DMS79 (cell line): ENCODE measurements around the gene MS4A12.
"Not testable (repeated sequence)": the region's sequence is repeated elsewhere in the genome, so short reads cannot be mapped to it uniquely, and the experiment has no call there.

Source experiments
- DNase-seq: peaks from one replicate; lab custom pipeline; 2025; lab: John Stamatoyannopoulos, UW

The MS4A12 gene

GRCh38 chr11:60492488-60493009 lies at the start of gene MS4A12:
Gene MS4A12, plus strand, starts transcription at chr11:60492778. Its CDS starts 4,541 bp downstream, at chr11:60497319.
- DNase-seq, result no peak

GRCh38 chr11:60447070-60447469 lies 45.5 kb upstream of the MS4A12 start:
- DNase-seq, result no peak

GRCh38 chr11:60447846-60448245 lies 44.7 kb upstream of the MS4A12 start:
- DNase-seq, result no peak

GRCh38 chr11:60451185-60451584 lies 41.4 kb upstream of the MS4A12 start:
- DNase-seq, result not testable (repeated sequence)

- DNase-seq, result no peak
These were observed 38.4 kb upstream of the MS4A12 start for GRCh38 chr11:60454212-60454611.

GRCh38 chr11:60455531-60456042 lies 37.0 kb upstream of the MS4A12 start, which contains the start of gene MS4A1:
Gene MS4A1, plus strand, starts transcription at chr11:60455847. Its CDS starts 6,528 bp downstream, at chr11:60462375.
- DNase-seq, result no peak

- no peak for DNase-seq
These were observed 35.0 kb upstream of the MS4A12 start for GRCh38 chr11:60457576-60457975.

- no peak for DNase-seq
These were observed 33.2 kb upstream of the MS4A12 start for GRCh38 chr11:60459345-60459744.

GRCh38 chr11:60468829-60469228 lies 23.7 kb upstream of the MS4A12 start:
- DNase-seq, result no peak

- DNase-seq, result no peak
These were observed 22.9 kb upstream of the MS4A12 start for GRCh38 chr11:60469723-60470122.

GRCh38 chr11:60477035-60477445 lies 15.5 kb upstream of the MS4A12 start:
- no peak for DNase-seq

GRCh38 chr11:60482361-60482760 lies 10.2 kb upstream of the MS4A12 start:
- DNase-seq, result no peak

- DNase-seq, result no peak
These were observed 6.6 kb upstream of the MS4A12 start for GRCh38 chr11:60485987-60486386.

- no peak for DNase-seq
These were observed 876 bp downstream of the MS4A12 start for GRCh38 chr11:60493454-60493853.

- DNase-seq, result no peak
These were observed 5.8 kb downstream of the MS4A12 start for GRCh38 chr11:60498399-60498798.

GRCh38 chr11:60498853-60499252 lies 6.3 kb downstream of the MS4A12 start:
- DNase-seq, result no peak

- no peak for DNase-seq
These were observed 7.8 kb downstream of the MS4A12 start for GRCh38 chr11:60500276-60500910.

GRCh38 chr11:60502221-60502775 lies 9.7 kb downstream of the MS4A12 start:
- no peak for DNase-seq

- DNase-seq, result no peak
These were observed 11.8 kb downstream of the MS4A12 start for GRCh38 chr11:60504219-60504905.

GRCh38 chr11:60509609-60510008 lies 17.0 kb downstream of the MS4A12 start:
- not testable (repeated sequence) for DNase-seq

- not testable (repeated sequence) for DNase-seq
These were observed 17.6 kb downstream of the MS4A12 start for GRCh38 chr11:60510209-60510608.

- no peak for DNase-seq
These were observed 18.8 kb downstream of the MS4A12 start for GRCh38 chr11:60511393-60511792.
